Testis (tissue), 2 donors: ENCODE data around the gene ZNF146.
"Not testable (repeated sequence)": the region's sequence is repeated elsewhere in the genome, so short reads cannot be mapped to it uniquely, and the experiment has no call there.

Experiments used
- CTCF ChIP-seq, 3 experiments: fragments of 450-650 bp in 2 of 3; fragments of 200-600 bp in 1 of 3; sonication (generic) in 1 of 3; IDR thresholded peaks; one replicate each; pipeline ENCODE4 v1.5.1; 2016 to 2019; ENCODE audit warnings: antibody characterized with exemption in 3 of 3, mild to moderate bottlenecking in 2 of 3, moderate library complexity in 1 of 3
- POLR2A ChIP-seq: fragments of 450-650 bp; IDR thresholded peaks from one replicate; pipeline ENCODE4 v1.6.1; 2017; ENCODE audit warnings: antibody characterized with exemption, mild to moderate bottlenecking, moderate library complexity

- TF ChIP-seq CTCF (IDR thresholded peaks at IDR 0.05); POLR2A: not testable (repeated sequence)
These were observed 18.7 kb downstream of the ZNF146 start for GRCh38 chr19:36233626-36234025.
